GM21423 (cell line): ENCODE measurements around the gene OVOL2.

ENCODE experiments used
- ATAC-seq: cut with Tn5 transposase; IDR thresholded peaks from one replicate; pipeline ENCODE4 v1.9.1; 2021; ENCODE audit warnings: mild to moderate bottlenecking, moderate library complexity; ENCODE audit not compliant: unreplicated experiment

The OVOL2 gene

DNA sequence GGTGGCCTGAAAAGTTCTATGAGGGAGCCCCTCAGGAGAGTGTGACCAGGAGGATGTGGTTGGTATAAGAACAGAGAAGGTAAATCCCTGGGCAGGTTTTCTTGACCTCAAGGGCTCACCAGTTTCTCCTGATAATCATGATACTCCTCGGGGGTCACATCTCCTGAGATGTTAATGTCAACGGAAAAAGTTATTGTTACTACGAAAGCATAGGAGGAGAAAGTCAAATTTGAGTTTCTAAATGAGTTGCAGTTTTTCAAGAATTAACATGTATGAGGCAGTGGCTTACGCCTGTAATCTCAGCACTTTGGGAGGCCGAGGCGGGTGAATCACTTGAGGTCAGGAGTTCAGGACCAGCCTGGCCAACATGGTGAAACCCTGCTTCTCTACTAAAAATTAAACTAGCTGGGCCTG lies 65.5 kb downstream of the OVOL2 start:
- ATAC-seq = peak; percentile 42

DNA sequence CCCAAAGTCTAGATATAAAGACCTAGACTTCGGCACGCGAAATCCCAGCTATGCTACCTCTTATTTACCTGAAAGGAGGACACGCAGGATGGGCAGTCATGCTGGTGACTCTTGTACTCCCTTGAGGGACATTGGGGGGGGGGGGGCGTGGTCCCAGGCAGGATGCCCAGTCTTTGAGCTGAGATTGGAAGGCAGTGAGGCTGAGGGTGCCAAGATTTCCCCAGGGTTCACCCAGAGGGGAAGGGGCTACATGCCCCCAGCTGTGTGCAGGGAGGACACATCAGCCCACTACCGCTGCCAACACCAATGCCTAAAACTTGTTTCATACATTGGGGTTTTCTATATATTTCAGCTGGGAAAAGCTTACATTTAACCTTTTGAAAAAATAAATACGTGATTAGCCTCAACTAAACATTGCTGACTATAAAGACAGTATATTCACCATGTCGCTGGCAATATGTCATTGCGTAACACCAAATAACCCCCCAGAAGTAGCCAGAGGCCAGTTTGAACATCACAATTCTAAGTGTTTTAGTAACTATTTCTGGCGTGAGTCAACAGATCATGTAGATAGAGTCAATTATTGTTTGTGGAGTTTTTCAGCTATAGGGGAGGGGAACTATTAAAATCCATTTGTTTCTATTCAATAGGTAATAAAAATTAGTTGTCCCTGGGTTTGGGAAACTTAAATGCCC lies 67.3 kb downstream of the OVOL2 start:
- ATAC-seq = no peak

DNA sequence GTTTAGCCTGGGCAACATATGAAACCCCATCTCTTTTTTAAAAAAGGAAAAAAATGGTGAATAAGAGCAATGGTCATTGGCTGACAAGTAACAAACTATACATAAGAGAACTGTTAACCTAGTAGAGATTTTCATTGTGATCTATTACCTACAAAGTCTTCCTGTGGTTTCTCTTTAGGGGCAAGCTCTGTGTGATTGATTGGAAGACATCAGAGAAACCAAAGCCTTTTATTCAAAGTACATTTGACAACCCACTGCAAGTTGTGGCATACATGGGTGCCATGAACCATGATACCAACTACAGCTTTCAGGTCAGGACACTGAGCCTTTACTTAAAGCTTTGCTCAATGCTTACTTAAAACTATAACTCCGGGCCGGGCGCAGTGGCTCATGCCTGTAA lies 69.7 kb downstream of the OVOL2 start:
- no peak for ATAC-seq

DNA sequence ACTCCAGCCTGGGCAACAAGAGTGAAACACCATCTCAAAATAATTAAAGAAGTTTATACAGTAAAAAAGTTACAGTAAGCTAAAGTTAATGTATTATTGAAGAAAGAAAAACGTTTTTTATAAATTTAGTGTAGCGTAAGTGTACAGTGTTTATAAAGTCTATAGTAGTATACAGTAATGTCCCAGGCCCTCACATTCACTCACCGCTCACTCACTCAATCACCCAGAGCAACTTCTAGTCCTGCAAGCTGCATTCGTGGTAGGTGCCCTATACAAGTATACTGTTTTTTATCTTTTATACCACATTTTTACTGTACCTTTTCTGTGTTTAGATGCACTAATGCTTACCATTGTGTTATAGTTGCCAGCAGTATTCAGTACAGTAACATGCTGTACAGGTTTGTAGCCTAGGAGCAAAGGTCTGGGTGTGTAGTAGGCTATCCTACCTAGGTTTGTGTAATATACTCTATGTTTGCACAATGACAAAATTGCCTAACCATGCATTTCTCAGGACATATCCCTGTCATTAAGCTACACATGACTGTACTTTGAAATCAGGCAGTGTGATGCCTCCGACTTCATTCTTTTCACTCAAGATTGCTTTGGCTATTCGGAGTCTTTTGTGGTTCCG lies 72.2 kb downstream of the OVOL2 start:
- ATAC-seq = no peak

DNA sequence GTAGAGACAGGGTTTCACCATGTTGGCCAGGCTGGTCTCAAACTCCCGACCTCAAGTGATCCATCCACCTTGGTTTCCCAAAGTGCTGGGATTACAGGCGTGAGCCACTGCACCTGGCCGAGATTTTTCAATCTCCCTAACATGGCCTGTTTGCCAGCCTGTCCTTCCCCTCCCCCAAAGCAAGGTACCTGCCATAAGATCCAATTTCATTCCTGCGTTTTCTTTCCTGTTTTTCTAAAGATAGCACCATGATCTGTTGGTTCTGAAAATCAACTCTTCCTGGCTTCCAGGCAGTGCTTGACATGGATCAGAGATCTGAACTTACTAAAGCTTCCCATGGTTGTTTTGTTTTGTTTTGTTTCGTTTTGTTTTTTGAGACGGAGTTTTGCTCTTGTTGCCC lies 81.4 kb downstream of the OVOL2 start:
- no peak for ATAC-seq
